Astrocyte (in vitro differentiated cells and primary cell): ENCODE data around the gene SUGT1. TPM values are rescaled to one million over a fixed set of nuclear protein-coding genes. Genes with fewer than 3 reads are reported as not detected.

Experiments
- DNase-seq: peaks from one replicate; pipeline ENCODE4 v3.0.0-alpha.2; 2010; ENCODE audit warnings: low read depth
- FAIRE-seq: peaks from 2 replicates; lab custom pipeline; 2011; peaks lifted over from hg19 to GRCh38; lab: Jason Lieb, UNC
- H2AFZ ChIP-seq: 2 replicates; pipeline ENCODE4 v1.6.0; 2012; ENCODE audit warnings: low read depth, low read length, inconsistent platforms
- H3K27ac ChIP-seq: 2 replicates; pipeline ENCODE4 v1.5.1; 2011; ENCODE audit warnings: low read depth, low read length, inconsistent platforms
- H3K27me3 ChIP-seq: 2 replicates; pipeline ENCODE4 v1.6.0; 2011; ENCODE audit warnings: low read length, inconsistent platforms; ENCODE audit not compliant: insufficient read depth
- H3K36me3 ChIP-seq: 2 replicates; pipeline ENCODE4 v1.5.1; 2011; ENCODE audit warnings: low read length, inconsistent platforms; ENCODE audit not compliant: insufficient read depth
- H3K4me1 ChIP-seq: 2 replicates; pipeline ENCODE4 v1.5.1; 2011; ENCODE audit warnings: low read length, inconsistent platforms; ENCODE audit not compliant: insufficient read depth
- H3K4me2 ChIP-seq: 2 replicates; pipeline ENCODE4 v1.6.0; 2012; ENCODE audit warnings: low read length, inconsistent platforms
- H3K4me3 ChIP-seq: 2 replicates; pipeline ENCODE4 v1.5.1; 2011; ENCODE audit warnings: low read depth, mild to moderate bottlenecking, low read length, inconsistent platforms; ENCODE audit not compliant: insufficient read depth
- H3K79me2 ChIP-seq: 2 replicates; pipeline ENCODE4 v1.6.0; 2012; ENCODE audit warnings: mild to moderate bottlenecking, low read length, inconsistent platforms; ENCODE audit not compliant: insufficient read depth
- H3K9ac ChIP-seq: 2 replicates; pipeline ENCODE4 v1.6.0; 2012; ENCODE audit warnings: mild to moderate bottlenecking, low read length, inconsistent platforms
- H3K9me3 ChIP-seq: 2 replicates; pipeline ENCODE4 v1.5.1; 2012; ENCODE audit warnings: low read depth, mild to moderate bottlenecking, low read length, inconsistent platforms; ENCODE audit not compliant: insufficient read depth
- H4K20me1 ChIP-seq: 2 replicates; pipeline ENCODE4 v1.6.0; 2012; ENCODE audit warnings: low read length, inconsistent platforms; ENCODE audit not compliant: insufficient read depth
- H3K27ac Mint-ChIP-seq: one replicate; pipeline ENCODE4 v1.8.0; 2021; ENCODE audit warnings: mild to moderate bottlenecking, mixed read lengths; ENCODE audit not compliant: unreplicated experiment
- H3K27me3 Mint-ChIP-seq: one replicate; pipeline ENCODE4 v1.8.0; 2021; ENCODE audit warnings: low read depth, mixed read lengths; ENCODE audit not compliant: unreplicated experiment
- H3K36me3 Mint-ChIP-seq: one replicate; pipeline ENCODE4 v1.8.0; 2021; ENCODE audit warnings: low read depth, mixed read lengths; ENCODE audit not compliant: unreplicated experiment
- H3K4me1 Mint-ChIP-seq: one replicate; pipeline ENCODE4 v1.8.0; 2021; ENCODE audit warnings: low read depth, mixed read lengths; ENCODE audit not compliant: unreplicated experiment
- H3K4me3 Mint-ChIP-seq: one replicate; pipeline ENCODE4 v1.8.0; 2021; ENCODE audit warnings: mild to moderate bottlenecking, moderate library complexity, mixed read lengths; ENCODE audit not compliant: unreplicated experiment
- H3K9me3 Mint-ChIP-seq: one replicate; pipeline ENCODE4 v1.8.0; 2021; ENCODE audit warnings: mild to moderate bottlenecking, mixed read lengths; ENCODE audit not compliant: unreplicated experiment
- EZH2 ChIP-seq: IDR thresholded peaks from 2 replicates; pipeline ENCODE4 v1.6.1; 2012; ENCODE audit warnings: mild to moderate bottlenecking, low read length, inconsistent platforms; ENCODE audit not compliant: insufficient read depth
- total RNA-seq: library from RNA; stranded (reverse); gene quantifications from 2 replicates; pipeline ENCODE4 v1.2.1, GENCODE V29; 2021
- TF ChIP-seq, protein P1 (sequence below): IDR thresholded peaks from 2 replicates; pipeline ENCODE4 v1.5.1; 2011; ENCODE audit warnings: low read depth, mild to moderate bottlenecking, inconsistent platforms, low read length, moderate library complexity; ENCODE audit not compliant: insufficient read depth

SUGT1 gene
- total RNA-seq, 1 donor from 2014 or later = 87.3 TPM

DNA sequence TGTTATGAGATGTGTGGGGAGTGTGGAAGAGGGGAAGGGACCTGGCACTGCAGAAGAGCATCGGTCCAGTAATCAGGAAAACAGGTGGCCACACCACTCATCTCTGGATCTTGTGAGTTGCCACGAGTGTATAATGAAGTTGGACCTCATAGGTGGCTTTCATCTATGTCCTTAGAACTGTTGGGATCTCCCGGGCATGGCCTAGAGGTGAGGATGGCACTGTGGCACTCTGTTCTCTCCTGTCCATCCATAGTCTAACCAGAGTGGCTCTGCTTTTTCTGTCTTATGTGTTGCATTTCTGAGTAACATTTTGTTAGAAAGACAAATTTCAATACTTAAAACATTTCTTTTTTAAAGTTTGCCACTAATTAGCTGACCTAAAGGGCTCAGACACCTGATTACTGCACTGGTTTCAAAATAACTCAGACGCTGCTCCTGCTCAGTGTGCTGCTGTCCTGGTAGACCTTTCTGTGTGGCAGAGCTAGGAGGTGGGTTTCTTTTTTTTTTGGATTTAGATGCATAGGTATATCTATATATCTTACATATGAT is 81.5 kb downstream of the SUGT1 start:
- H2AFZ ChIP-seq = no peak overlapping the region
- H3K4me3 Mint-ChIP-seq = no peak overlapping the region
- no peak overlapping the region for H3K4me3 ChIP-seq
- H3K9me3 Mint-ChIP-seq = no peaks in the 10 kb centered on the region
- no peaks in the 10 kb centered on the region for H3K79me2 ChIP-seq
- no peaks in the 10 kb centered on the region for H3K4me1 Mint-ChIP-seq
- H3K27me3 Mint-ChIP-seq = peaks cover 10% of the 10 kb centered on the region
- H3K27me3 ChIP-seq = peaks cover 15% of the 10 kb centered on the region
- H3K4me2 ChIP-seq = no peak overlapping the region
- H3K9me3 ChIP-seq = no peaks in the 10 kb centered on the region
- H3K4me1 ChIP-seq = peaks cover under 1% of the 10 kb centered on the region
- no peak for DNase-seq
- H3K9ac ChIP-seq = no peak overlapping the region
- no peaks in the 10 kb centered on the region for H3K36me3 Mint-ChIP-seq
- no peak overlapping the region for H3K27ac Mint-ChIP-seq
- H3K27ac ChIP-seq = no peak overlapping the region
- no peaks in the 10 kb centered on the region for H3K36me3 ChIP-seq
- TF ChIP-seq, protein P1, sequence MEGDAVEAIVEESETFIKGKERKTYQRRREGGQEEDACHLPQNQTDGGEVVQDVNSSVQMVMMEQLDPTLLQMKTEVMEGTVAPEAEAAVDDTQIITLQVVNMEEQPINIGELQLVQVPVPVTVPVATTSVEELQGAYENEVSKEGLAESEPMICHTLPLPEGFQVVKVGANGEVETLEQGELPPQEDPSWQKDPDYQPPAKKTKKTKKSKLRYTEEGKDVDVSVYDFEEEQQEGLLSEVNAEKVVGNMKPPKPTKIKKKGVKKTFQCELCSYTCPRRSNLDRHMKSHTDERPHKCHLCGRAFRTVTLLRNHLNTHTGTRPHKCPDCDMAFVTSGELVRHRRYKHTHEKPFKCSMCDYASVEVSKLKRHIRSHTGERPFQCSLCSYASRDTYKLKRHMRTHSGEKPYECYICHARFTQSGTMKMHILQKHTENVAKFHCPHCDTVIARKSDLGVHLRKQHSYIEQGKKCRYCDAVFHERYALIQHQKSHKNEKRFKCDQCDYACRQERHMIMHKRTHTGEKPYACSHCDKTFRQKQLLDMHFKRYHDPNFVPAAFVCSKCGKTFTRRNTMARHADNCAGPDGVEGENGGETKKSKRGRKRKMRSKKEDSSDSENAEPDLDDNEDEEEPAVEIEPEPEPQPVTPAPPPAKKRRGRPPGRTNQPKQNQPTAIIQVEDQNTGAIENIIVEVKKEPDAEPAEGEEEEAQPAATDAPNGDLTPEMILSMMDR = no peak
- TF ChIP-seq EZH2 = no peak
- no peaks in the 10 kb centered on the region for H4K20me1 ChIP-seq
- FAIRE-seq = no peak

DNA sequence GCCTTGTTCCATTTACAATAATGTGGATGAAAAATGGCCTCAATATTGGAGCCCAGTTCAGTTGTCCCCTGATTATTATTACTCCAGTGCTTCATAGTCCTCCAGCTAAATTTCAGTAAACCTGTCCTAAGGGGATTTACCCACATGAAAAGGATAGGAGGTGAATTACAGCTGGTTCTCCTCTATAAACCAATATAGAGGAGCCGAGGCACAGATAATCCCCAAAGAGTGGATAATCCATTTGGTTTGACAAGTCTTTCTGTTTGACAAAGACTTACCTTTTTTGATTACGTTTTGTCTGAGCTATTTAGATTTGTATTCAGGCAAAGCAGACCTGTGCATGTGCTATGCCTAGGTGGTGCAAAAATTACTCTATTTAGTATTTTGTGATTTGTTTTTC is 84.3 kb downstream of the SUGT1 start:
- Mint-ChIP-seq H3K36me3 (no peaks in the 10 kb centered on the region), H3K4me3 (no peak overlapping the region), H3K9me3 (peaks cover 5% of the 10 kb centered on the region), H3K27ac (no peak overlapping the region), H3K4me1 (no peaks in the 10 kb centered on the region), H3K27me3 (peaks cover 23% of the 10 kb centered on the region)
- no peak overlapping the region for H3K9ac ChIP-seq
- no peak overlapping the region for H3K4me2 ChIP-seq
- H3K27ac ChIP-seq = no peak overlapping the region
- H3K27me3 ChIP-seq = peaks cover 34% of the 10 kb centered on the region
- H3K4me3 ChIP-seq = no peak overlapping the region
- FAIRE-seq (no peak), DNase-seq (no peak)
- peaks cover 4% of the 10 kb centered on the region for H3K4me1 ChIP-seq
- no peaks in the 10 kb centered on the region for H4K20me1 ChIP-seq
- no peaks in the 10 kb centered on the region for H3K36me3 ChIP-seq
- TF ChIP-seq EZH2 = no peak
- TF ChIP-seq, protein P1 = no peak
- no peaks in the 10 kb centered on the region for H3K79me2 ChIP-seq
- no peak overlapping the region for H2AFZ ChIP-seq
- no peaks in the 10 kb centered on the region for H3K9me3 ChIP-seq

- Histone ChIP-seq H3K9me3 (no peaks in the 10 kb centered on the region), H2AFZ (no peak overlapping the region), H3K79me2 (no peaks in the 10 kb centered on the region), H3K4me3 (no peak overlapping the region), H3K4me2 (no peak overlapping the region), H3K36me3 (no peaks in the 10 kb centered on the region), H3K27ac (no peak overlapping the region), H3K27me3 (peaks cover 36% of the 10 kb centered on the region), H4K20me1 (no peaks in the 10 kb centered on the region), H3K9ac (no peak overlapping the region), H3K4me1 (peaks cover 4% of the 10 kb centered on the region)
- H3K36me3 Mint-ChIP-seq = no peaks in the 10 kb centered on the region
- no peak overlapping the region for H3K27ac Mint-ChIP-seq
- no peak overlapping the region for H3K4me3 Mint-ChIP-seq
- H3K27me3 Mint-ChIP-seq = peaks cover 23% of the 10 kb centered on the region
- TF ChIP-seq EZH2 = no peak
- TF ChIP-seq, protein P1 = no peak
- peaks cover 6% of the 10 kb centered on the region for H3K9me3 Mint-ChIP-seq
- no peak for FAIRE-seq
- no peaks in the 10 kb centered on the region for H3K4me1 Mint-ChIP-seq
- no peak for DNase-seq
These were observed 84.8 kb downstream of the SUGT1 start for GRCh38 chr13:52737451-52737850.
